GM12878 (cell line): ENCODE measurements around the gene SHROOM1.
"Not testable (repeated sequence)": the region's sequence is repeated elsewhere in the genome, so short reads cannot be mapped to it uniquely, and the experiment has no call there.

ENCODE experiments used
- CTCF ChIP-seq, 3 experiments: IDR thresholded peaks in 2 of 3; conservative IDR thresholded peaks in 1 of 3; 2 replicates each; pipeline ENCODE4 v1.5.1; 2011; ENCODE audit warnings: low read depth in 3 of 3, low read length in 3 of 3, mild to moderate bottlenecking in 3 of 3, control low read depth in 2 of 3, moderate library complexity in 2 of 3, inconsistent platforms in 1 of 3, mixed read lengths in 1 of 3; ENCODE audit not compliant: control insufficient read depth in 2 of 3, insufficient read depth in 1 of 3; ENCODE audit errors: extremely low read depth in 1 of 3
- EGR1 ChIP-seq, 2 experiments: IDR thresholded peaks; 1 replicate in 1 of 2; 2 replicates in 1 of 2; pipeline ENCODE4 v1.6.1; 2011 to 2012; ENCODE audit warnings: low read depth in 2 of 2, low read length in 2 of 2, borderline replicate concordance in 1 of 2, mild to moderate bottlenecking in 1 of 2, moderate library complexity in 1 of 2
- EP300 ChIP-seq, 2 experiments: fragments of 150-350 bp in 1 of 2; IDR thresholded peaks; 2 replicates each; pipeline ENCODE4 v1.6.1; 2011 to 2012; ENCODE audit warnings: low read depth in 2 of 2, low read length in 2 of 2, borderline replicate concordance in 1 of 2, improper control_type of control experiment in 1 of 2, inconsistent platforms in 1 of 2; ENCODE audit not compliant: control insufficient read depth in 1 of 2
- EZH2 ChIP-seq: IDR thresholded peaks from 2 replicates; pipeline ENCODE4 v1.6.1; 2012; ENCODE audit warnings: low read depth, mild to moderate bottlenecking, control low read depth, inconsistent platforms, low read length, borderline replicate concordance; ENCODE audit not compliant: control insufficient read depth
- POLR2AphosphoS5 ChIP-seq: IDR thresholded peaks from 2 replicates; pipeline ENCODE4 v1.6.1; 2011; ENCODE audit warnings: mild to moderate bottlenecking, low read length, inconsistent platforms
- RAD51 ChIP-seq: fragments of 450-650 bp; IDR thresholded peaks from 2 replicates; pipeline ENCODE4 v1.6.1; 2016; ENCODE audit warnings: moderate library complexity, mild to moderate bottlenecking, inconsistent platforms
- YY1 ChIP-seq: IDR thresholded peaks from 2 replicates; pipeline ENCODE4 v1.6.1; 2011; ENCODE audit warnings: low read depth, mild to moderate bottlenecking, low read length

DNA sequence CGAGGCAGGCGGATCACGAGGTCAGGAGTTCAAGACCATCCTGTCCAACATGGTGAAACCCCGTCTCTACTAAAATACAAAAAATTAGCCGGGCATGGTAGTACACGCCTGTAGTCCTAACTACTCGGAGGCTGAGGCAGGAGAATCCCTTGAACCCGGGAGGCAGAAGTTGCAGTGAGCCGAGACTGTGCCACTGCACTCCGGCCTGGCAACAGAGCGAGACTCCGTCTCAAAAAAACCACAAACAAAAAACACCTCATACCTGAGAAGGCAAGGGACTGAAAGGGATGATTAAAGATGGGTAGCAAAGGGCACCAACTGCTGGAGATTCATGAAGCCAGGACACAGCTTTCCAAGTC is 23.7 kb downstream of the SHROOM1 start:
- TF ChIP-seq YY1; EZH2; POLR2AphosphoS5; EGR1 (IDR thresholded peaks at IDR 0.05; ENCODE audit: borderline replicate concordance in 1 of 2, low read depth in 2 of 2, low read length in 2 of 2); CTCF (IDR thresholded peaks at IDR 0.05 in 2 of 3, conservative IDR thresholded peaks at IDR 0.05 in 1 of 3; ENCODE audit: control insufficient read depth in 2 of 3, extremely low read depth in 1 of 3, insufficient read depth in 1 of 3, low read depth in 3 of 3, low read length in 3 of 3); RAD51; EP300 (IDR thresholded peaks at IDR 0.05; ENCODE audit: borderline replicate concordance in 1 of 2, control insufficient read depth in 1 of 2, low read depth in 2 of 2, low read length in 2 of 2): not testable (repeated sequence)
